ENCODE data around the gene PITPNC1. TPM values are rescaled to one million over a fixed set of nuclear protein-coding genes. Genes with fewer than 3 reads are reported as not detected.

The PITPNC1 gene
- total and polyA plus RNA-seq, 2 donors (not counting 3 experiments of a cell fraction or from before 2014, with no cell fraction given) = 2.4 to 9.6 TPM

- H4K20me1 ChIP-seq (replicated peaks; ENCODE audit: control insufficient read depth, extremely low read depth, insufficient read depth, low read length) = no peaks in the 10 kb centered on the region
- no peak overlapping the region for H2AFZ ChIP-seq (ENCODE audit: low read depth, low read length)
- H3K9ac ChIP-seq (replicated peaks; ENCODE audit: extremely low read depth, insufficient read depth, low read length) = no peak overlapping the region
- H3K27me3 ChIP-seq (ENCODE audit: control insufficient read depth in 2 of 2, insufficient read depth in 2 of 2, low read length in 2 of 2) = no peaks in the 10 kb centered on the region
- H3K79me2 ChIP-seq (ENCODE audit: control insufficient read depth, insufficient read depth, low read length) = no peaks in the 10 kb centered on the region
- H3K9me3 ChIP-seq (replicated peaks; ENCODE audit: control insufficient read depth, insufficient read depth, low read length) = no peaks in the 10 kb centered on the region
- ChIA-PET POLR2A (no interaction called here), CTCF (interaction anchor here (0.5 to 7.3 kb wide), 3 partner anchors 213 to 224 kb away, joined by 3 to 68 read pairs (median 4); partner anchors contain the start of gene PITPNC1)
- no peak for FAIRE-seq
- TF ChIP-seq MYC (IDR thresholded peaks at IDR 0.05; ENCODE audit: low read depth, low read length) (no peak), FOS (IDR thresholded peaks at IDR 0.05; ENCODE audit: borderline replicate concordance, insufficient read depth, low read length) (no peak), POLR2AphosphoS5 (IDR thresholded peaks at IDR 0.05; ENCODE audit: insufficient read depth, low read depth, low read length) (no peak), GATA2 (IDR thresholded peaks at IDR 0.05; ENCODE audit: insufficient read depth, insufficient read length, low read depth, low read length) (no peak)
- TF ChIP-seq, protein P1, sequence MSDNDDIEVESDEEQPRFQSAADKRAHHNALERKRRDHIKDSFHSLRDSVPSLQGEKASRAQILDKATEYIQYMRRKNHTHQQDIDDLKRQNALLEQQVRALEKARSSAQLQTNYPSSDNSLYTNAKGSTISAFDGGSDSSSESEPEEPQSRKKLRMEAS (IDR thresholded peaks at IDR 0.05; ENCODE audit: insufficient read depth, insufficient read length) = no peak
- no peak for DNase-seq (ENCODE audit: low read depth, low spot score)
- H3K9me1 ChIP-seq (replicated peaks; ENCODE audit: control insufficient read depth, extremely low read depth, insufficient read depth, low read length) = no peaks in the 10 kb centered on the region
- no peak overlapping the region for H3K4me3 ChIP-seq (replicated peaks in 1 of 3; ENCODE audit: insufficient read depth in 1 of 3, low read depth in 1 of 3, low read length in 3 of 3)
- BruUV-seq (replicated peaks) = no TSS peak
- no peak overlapping the region for H3K27ac ChIP-seq (ENCODE audit: insufficient read depth, low read depth, low read length)
- intact Hi-C loops (cut with micrococcal nuclease) = no loop called here
- no peak overlapping the region for H3K4me2 ChIP-seq (ENCODE audit: insufficient read depth, low read length)
- H3K4me1 ChIP-seq (ENCODE audit: control insufficient read depth, extremely low read depth, insufficient read depth, low read length) = no peaks in the 10 kb centered on the region
- H3K36me3 ChIP-seq (ENCODE audit: control insufficient read depth in 2 of 2, extremely low read depth in 1 of 2, insufficient read depth in 2 of 2, low read length in 2 of 2) = no peaks in the 10 kb centered on the region
- dilution Hi-C loops (cut with MboI; ENCODE audit: extremely low pct_ligation_motif_present, low sequenced_read_pairs) = no loop called here
Observed at GRCh38 chr17:67600408-67600807, 223.3 kb downstream of the PITPNC1 start.

DNA sequence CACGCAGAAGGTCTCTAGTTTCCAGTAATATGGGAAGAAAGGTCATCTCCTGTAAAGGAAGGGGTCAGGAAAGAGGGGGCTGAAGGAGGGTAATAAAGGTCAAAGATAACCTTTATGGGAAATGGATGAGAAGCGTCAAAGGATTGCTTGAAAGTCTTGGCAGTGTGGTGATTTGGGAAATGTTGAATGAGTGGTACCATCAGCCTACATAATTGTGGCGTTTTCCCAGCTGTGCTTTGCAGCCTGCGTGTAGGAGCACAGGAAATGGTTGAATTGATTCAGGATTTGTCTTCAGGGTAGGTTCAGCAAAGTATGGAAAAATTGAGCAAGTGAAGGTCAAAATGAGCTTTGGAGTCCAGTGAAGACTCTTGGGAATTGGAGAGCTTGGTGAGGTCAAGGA lies 224.8 kb downstream of the PITPNC1 start:
- Histone ChIP-seq H4K20me1 (replicated peaks; ENCODE audit: control insufficient read depth, extremely low read depth, insufficient read depth, low read length) (no peaks in the 10 kb centered on the region), H3K9ac (replicated peaks; ENCODE audit: extremely low read depth, insufficient read depth, low read length) (no peak overlapping the region), H3K9me1 (replicated peaks; ENCODE audit: control insufficient read depth, extremely low read depth, insufficient read depth, low read length) (no peaks in the 10 kb centered on the region), H3K4me3 (replicated peaks in 1 of 3; ENCODE audit: insufficient read depth in 1 of 3, low read depth in 1 of 3, low read length in 3 of 3) (no peak overlapping the region), H2AFZ (ENCODE audit: low read depth, low read length) (no peak overlapping the region), H3K4me2 (ENCODE audit: insufficient read depth, low read length) (no peak overlapping the region), H3K36me3 (ENCODE audit: control insufficient read depth in 2 of 2, extremely low read depth in 1 of 2, insufficient read depth in 2 of 2, low read length in 2 of 2) (no peaks in the 10 kb centered on the region), H3K27ac (ENCODE audit: insufficient read depth, low read depth, low read length) (no peak overlapping the region), H3K27me3 (ENCODE audit: control insufficient read depth in 2 of 2, insufficient read depth in 2 of 2, low read length in 2 of 2) (peaks cover 0 to 5% of the 10 kb centered on the region in 2 experiments), H3K79me2 (ENCODE audit: control insufficient read depth, insufficient read depth, low read length) (no peaks in the 10 kb centered on the region), H3K4me1 (ENCODE audit: control insufficient read depth, extremely low read depth, insufficient read depth, low read length) (peaks cover 3% of the 10 kb centered on the region), H3K9me3 (replicated peaks; ENCODE audit: control insufficient read depth, insufficient read depth, low read length) (no peaks in the 10 kb centered on the region)
- dilution Hi-C loops (cut with MboI; ENCODE audit: extremely low pct_ligation_motif_present, low sequenced_read_pairs) = no loop called here
- FAIRE-seq (no peak), DNase-seq (ENCODE audit: low read depth, low spot score) (peak; percentile 56)
- BruUV-seq (replicated peaks) = no TSS peak
- POLR2A ChIA-PET = no interaction called here
- TF ChIP-seq MYC (IDR thresholded peaks at IDR 0.05; ENCODE audit: low read depth, low read length) = no peak
- CTCF ChIA-PET = interaction anchor here (1.1 to 7.3 kb wide), 7 partner anchors 22 to 226 kb away, joined by 3 to 68 read pairs (median 5); partner anchors contain the start of gene PITPNC1
- intact Hi-C loops (cut with micrococcal nuclease) = loop anchor here (2.0 kb wide), 1 partner anchor 127 kb away; no protein-coding TSS in a partner anchor

Data from endothelial cell of umbilical vein (primary cell).